Coronary artery (tissue), 2 donors: ENCODE results near the gene UNC13C.

Experiments used
- DNase-seq: peaks from one replicate; pipeline ENCODE4 v3.0.0-alpha.2; 2017; ENCODE audit warnings: low spot score
- H3K27ac ChIP-seq, 2 donors: fragments of 200-600 bp; sonication (generic); one replicate each; pipeline ENCODE4 v1.5.1; 2016 to 2019
- H3K4me3 ChIP-seq: fragments of 200-600 bp; sonication (generic); 2 replicates; pipeline ENCODE4 v1.5.1; 2016; ENCODE audit warnings: mild to moderate bottlenecking, moderate library complexity
- CTCF ChIP-seq: fragments of 200-600 bp; sonication (generic); IDR thresholded peaks from one replicate; pipeline ENCODE4 v1.5.1; 2019; ENCODE audit warnings: antibody characterized with exemption

Gene UNC13C

GRCh38 chr15:54083991-54084390 is 105.8 kb downstream of the UNC13C start:
- no peak overlapping the region for H3K27ac ChIP-seq
- H3K4me3 ChIP-seq: no peak overlapping the region
- no peak for DNase-seq
- no peak for TF ChIP-seq CTCF

- no peak for DNase-seq
- no peak for TF ChIP-seq CTCF
- Histone ChIP-seq H3K27ac (no peak overlapping the region), H3K4me3 (no peak overlapping the region)
Observed at GRCh38 chr15:54088837-54089236, 110.6 kb downstream of the UNC13C start.

- DNase-seq: no peak
- no peak for TF ChIP-seq CTCF
- no peak overlapping the region for H3K27ac ChIP-seq
- H3K4me3 ChIP-seq: no peak overlapping the region
Observed at GRCh38 chr15:54089776-54090175, 111.5 kb downstream of the UNC13C start.

- no peak for TF ChIP-seq CTCF
- H3K4me3 ChIP-seq: no peak overlapping the region
- no peak for DNase-seq
- no peak overlapping the region for H3K27ac ChIP-seq
Observed at GRCh38 chr15:54091651-54092050, 113.4 kb downstream of the UNC13C start.

- TF ChIP-seq CTCF: no peak
- no peak for DNase-seq
- no peak overlapping the region for H3K27ac ChIP-seq
- no peak overlapping the region for H3K4me3 ChIP-seq
Observed at GRCh38 chr15:54094661-54095060, 116.4 kb downstream of the UNC13C start.

- no peak for DNase-seq
Observed at GRCh38 chr15:54097019-54097418, 118.8 kb downstream of the UNC13C start.

GRCh38 chr15:54099010-54099409 is 120.8 kb downstream of the UNC13C start:
- H3K4me3 ChIP-seq: no peak overlapping the region
- TF ChIP-seq CTCF: no peak
- no peak for DNase-seq

More at GRCh38 chr15:54097019-54097418, 118.8 kb downstream of the UNC13C start:
- H3K27ac ChIP-seq: no peak overlapping the region
- no peak for TF ChIP-seq CTCF
- H3K4me3 ChIP-seq: no peak overlapping the region

More at GRCh38 chr15:54099010-54099409, 120.8 kb downstream of the UNC13C start:
- H3K27ac ChIP-seq: no peak overlapping the region
